ENCODE results near the gene VILL.
"Not testable (repeated sequence)": the region's sequence is repeated elsewhere in the genome, so short reads cannot be mapped to it uniquely, and the experiment has no call there.

VILL gene

DNA sequence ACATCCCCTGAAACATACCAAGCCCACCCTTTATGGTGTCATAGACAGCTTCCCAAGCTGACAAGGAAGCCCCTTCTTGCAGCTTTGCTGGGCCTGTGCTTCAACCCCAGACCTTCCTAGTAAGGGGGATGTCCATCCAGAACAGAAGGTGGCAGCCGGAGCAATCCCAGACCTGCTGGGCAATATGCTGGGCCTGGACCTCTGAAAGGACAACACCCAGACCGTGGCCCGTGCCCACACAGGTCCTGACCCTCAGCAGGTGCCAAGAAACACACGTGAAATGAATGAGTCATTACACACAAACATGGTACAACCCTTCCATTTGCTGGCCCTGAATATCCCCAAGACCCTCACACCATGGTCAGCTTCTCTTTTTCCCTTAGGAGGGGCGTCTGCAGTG, 19.8 kb upstream of the VILL start:
- no peak for TF ChIP-seq PAX5 (IDR thresholded peaks at IDR 0.05; ENCODE audit: insufficient read depth, low read length, severe bottlenecking)
- TF ChIP-seq POU2F2 (IDR thresholded peaks at IDR 0.05; ENCODE audit: low read depth, low read length): no peak
- no peak for TF ChIP-seq TAF1 (IDR thresholded peaks at IDR 0.05; ENCODE audit: low read depth, low read length)
- no peak for TF ChIP-seq POLR2AphosphoS5 (IDR thresholded peaks at IDR 0.05; ENCODE audit: low read depth, low read length)
- no peak for TF ChIP-seq POLR2A (IDR thresholded peaks at IDR 0.05; ENCODE audit: low read depth, low read length)
- TF ChIP-seq SPI1 (IDR thresholded peaks at IDR 0.05; ENCODE audit: low read depth, low read length): no peak
- no peak for FAIRE-seq
- no peak for DNase-seq (ENCODE audit: insufficient read length, low spot score)

DNA sequence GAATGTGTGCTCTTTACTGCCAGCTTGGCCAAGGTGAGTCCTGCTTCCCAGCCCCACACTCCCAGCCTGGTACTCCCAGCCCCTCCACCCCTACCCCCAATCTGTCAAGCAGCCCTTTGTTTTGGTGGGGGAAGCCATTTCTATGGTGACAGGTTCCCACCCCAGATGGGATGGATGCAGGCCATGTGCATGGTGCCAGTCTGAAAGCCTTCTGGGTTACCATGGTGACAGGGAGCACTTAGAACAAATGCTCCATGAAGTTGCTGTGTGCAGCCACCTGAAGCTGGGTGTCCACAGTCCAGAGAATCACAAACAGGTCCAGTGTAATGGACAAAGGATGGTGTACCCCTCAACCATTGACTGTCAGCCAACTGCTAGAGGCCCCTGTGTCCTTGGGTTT, 19.1 kb upstream of the VILL start:
- DNase-seq (ENCODE audit: insufficient read length, low spot score): no peak
- no peak for FAIRE-seq
- no peak for TF ChIP-seq PAX5 (IDR thresholded peaks at IDR 0.05; ENCODE audit: insufficient read depth, low read length, severe bottlenecking)
- TF ChIP-seq POLR2A (IDR thresholded peaks at IDR 0.05; ENCODE audit: low read depth, low read length): no peak
- no peak for TF ChIP-seq POU2F2 (IDR thresholded peaks at IDR 0.05; ENCODE audit: low read depth, low read length)
- no peak for TF ChIP-seq POLR2AphosphoS5 (IDR thresholded peaks at IDR 0.05; ENCODE audit: low read depth, low read length)
- TF ChIP-seq TAF1 (IDR thresholded peaks at IDR 0.05; ENCODE audit: low read depth, low read length): no peak
- no peak for TF ChIP-seq SPI1 (IDR thresholded peaks at IDR 0.05; ENCODE audit: low read depth, low read length)

DNA sequence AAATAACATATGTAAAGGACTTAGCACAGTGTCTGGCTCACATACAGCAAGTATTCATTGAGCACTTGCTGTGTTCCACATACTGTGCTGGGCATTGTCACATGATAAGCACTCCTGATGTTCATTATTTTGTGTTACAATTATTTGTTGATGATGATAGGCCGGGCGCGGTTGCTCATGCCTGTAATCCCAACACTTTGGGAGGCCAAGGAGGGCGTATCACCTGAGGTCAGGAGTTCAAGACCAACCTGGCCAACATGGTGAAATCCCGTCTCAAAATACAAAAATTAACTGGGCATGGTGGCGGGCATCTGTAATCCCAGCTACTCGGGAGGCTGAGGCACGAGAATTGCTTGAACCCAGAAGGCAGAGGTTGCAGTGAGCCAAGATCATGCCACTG, 18.5 kb upstream of the VILL start:
- FAIRE-seq; DNase-seq (ENCODE audit: insufficient read length, low spot score): not testable (repeated sequence)

DNA sequence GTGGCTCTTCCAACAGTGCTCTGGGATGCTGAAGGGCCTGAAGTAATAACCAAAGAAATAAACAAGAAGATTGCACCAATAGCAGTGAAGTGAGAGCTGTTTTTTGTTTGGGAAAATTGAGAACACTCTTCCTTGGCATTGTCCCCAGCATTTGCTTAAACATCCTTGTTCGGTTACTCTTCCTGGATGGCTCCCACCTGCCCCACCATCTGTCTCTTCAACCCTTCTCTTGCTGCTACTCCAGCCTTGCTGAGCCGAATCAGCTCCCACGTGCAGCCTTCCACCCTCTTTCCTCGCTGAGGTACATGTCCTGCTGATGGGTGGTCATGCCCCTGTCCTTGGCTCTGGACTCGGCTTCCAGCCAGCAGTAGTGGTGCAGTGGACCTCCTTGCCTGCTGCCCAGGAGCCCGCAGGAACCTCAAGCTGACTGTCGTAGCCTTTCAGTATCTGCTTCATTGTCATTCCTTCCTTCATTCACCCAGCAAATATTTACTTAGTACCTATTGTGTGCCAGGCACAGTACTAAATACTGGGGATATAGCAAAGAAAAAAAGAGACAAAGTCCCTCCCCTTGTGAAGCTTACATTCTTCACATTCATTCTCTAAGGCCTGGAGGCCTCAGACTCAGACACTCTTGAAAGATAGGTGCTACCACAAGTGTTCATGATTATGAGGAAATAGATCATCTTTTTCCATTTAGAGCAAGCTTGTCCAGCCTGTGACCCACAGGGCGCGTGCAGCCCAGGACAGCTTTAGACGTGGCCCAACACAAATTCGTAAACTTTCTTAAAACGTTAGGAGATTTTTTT, 17.1 kb upstream of the VILL start:
- no peak for DNase-seq (ENCODE audit: insufficient read length, low spot score)
- no peak for FAIRE-seq
- TF ChIP-seq POLR2A (IDR thresholded peaks at IDR 0.05; ENCODE audit: low read depth, low read length): no peak

DNA sequence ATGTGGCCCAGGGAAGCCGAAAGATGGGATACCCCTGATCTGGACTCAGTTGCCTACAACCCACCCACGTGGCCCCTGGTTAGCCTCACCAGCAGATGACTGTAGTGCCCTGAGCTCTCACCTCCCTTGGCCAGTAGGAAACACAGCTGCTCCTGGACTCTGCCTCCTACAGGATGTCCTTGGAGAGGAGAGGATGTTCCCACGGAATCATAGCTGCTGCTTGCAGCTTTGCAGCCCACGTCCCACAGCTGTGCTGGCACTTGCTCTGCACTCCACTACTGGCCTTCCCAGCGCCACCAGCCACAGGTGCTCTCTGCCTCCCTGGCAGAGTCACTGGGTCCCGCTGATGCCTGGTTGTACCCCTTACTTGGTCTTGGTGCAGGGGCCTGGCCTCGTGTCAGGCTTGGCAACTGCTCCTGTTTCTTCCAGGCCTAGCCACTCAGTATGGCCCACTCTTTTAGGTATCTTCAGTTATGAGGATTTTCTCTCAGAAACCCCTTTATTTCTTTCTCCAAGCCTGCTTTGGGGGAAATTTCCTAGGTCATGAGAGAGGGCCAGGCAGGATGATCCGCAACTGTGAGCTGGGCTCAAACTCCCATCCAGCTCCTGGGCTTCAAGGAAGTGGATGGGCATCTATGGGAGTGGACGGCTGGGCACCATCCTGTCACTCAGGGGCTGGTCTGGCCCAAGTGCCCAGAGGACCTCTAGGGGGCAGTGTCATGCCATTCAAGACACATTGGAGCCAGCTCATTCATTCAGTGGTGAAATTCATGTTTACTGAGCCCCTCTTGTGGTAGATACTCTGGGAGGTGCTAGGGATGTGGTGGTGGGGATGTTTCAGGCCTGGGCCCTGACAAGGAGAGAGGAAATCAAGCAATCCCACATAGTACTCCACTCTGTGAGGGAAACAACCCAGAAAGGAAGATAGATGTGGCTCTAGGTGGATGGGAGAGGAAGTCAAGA, 16.2 kb upstream of the VILL start:
- DNase-seq (ENCODE audit: insufficient read length, low spot score) (peak; percentile 51), FAIRE-seq (peak; percentile 76)
- TF ChIP-seq POLR2A (IDR thresholded peaks at IDR 0.05; ENCODE audit: low read depth, low read length): no peak

DNA sequence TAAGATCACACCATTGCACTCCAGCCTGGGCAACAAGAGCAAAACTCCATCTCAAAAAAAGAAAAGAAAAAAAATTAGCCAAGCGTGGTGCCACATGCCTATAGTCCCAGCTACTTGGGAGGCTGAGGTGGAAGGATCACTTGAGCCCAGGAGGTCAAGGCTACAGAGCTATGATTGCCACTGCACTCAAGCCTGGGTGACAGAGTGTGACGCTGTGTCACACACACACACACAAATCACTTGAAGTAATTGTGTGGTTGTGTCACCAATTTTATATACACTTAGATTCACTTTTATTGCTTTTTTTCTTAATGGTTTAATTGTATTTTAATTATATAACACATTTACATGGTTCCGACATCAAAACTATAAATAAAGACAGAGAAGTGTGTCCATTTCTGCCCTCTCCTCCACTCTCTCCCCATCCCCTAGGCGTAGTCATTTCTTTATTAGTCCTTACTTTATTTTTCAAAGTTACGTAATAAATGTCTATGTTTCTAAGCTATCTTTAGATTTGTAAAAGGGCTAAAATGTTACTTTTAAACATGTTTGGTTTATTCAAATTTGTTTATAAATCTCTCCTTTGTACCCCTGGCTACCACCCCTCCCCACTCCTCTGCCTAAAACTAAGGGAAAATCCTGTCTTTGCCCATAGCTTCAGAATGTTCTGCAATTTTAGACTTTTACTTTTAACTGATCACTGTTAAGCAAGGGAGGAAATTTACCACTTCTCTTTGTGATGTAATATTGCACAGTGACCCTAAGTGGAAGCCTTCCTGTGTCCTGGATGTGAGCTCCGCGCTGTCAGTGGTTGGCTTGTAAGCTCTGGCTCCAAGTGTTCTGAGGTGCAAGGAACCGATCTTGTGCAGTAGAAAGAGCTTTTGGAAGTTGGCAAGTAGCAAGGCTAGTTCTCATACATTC, 10.8 kb upstream of the VILL start:
- no peak for DNase-seq (ENCODE audit: insufficient read length, low spot score)
- no peak for TF ChIP-seq TAF1 (IDR thresholded peaks at IDR 0.05; ENCODE audit: low read depth, low read length)
- no peak for TF ChIP-seq PAX5 (IDR thresholded peaks at IDR 0.05; ENCODE audit: insufficient read depth, low read length, severe bottlenecking)
- no peak for TF ChIP-seq POLR2A (IDR thresholded peaks at IDR 0.05; ENCODE audit: low read depth, low read length)
- no peak for TF ChIP-seq SPI1 (IDR thresholded peaks at IDR 0.05; ENCODE audit: low read depth, low read length)
- no peak for TF ChIP-seq POU2F2 (IDR thresholded peaks at IDR 0.05; ENCODE audit: low read depth, low read length)
- no peak for TF ChIP-seq POLR2AphosphoS5 (IDR thresholded peaks at IDR 0.05; ENCODE audit: low read depth, low read length)
- FAIRE-seq: no peak

DNA sequence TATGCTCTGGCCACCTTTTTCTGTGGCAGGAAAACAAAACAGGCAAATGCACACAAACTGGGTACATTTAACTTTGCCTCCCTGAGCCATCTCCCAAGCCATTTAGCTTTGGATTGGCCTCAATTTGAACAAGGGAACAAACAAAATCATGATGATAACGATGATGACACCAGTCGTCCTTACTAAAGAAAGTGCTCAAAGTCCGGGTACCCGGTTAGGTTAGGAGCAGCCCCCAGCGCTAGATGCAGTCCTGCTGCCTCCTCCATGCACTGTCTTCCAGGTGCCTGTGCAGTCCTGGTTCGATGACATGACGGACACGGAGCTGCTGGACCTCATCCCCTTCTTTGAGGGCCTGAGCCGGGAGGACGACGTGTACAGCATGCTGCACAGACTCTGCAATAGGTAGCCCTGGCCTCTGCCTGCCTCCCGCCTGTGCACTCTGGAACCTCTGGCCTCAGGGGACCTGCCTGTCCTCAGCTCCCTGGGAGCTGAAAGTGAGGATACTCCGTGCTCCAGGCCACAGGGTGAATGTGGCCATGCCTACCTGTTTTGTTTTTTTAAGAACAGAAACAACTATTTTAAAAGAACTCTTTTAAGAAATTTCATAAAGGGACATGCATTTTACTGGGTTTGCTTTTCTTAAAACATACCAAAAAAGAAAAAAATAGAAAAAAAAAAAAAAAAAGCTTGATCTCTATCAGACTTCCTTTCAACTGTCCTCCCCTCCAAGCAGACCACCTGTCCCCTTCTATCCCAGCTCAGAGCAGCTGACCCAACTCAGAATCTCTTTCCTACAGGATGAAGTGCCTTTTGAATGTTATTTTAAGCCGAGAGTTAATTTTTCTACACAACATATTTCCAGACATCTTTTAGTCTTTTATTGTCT, 9.9 kb upstream of the VILL start:
- TF ChIP-seq PAX5 (IDR thresholded peaks at IDR 0.05; ENCODE audit: insufficient read depth, low read length, severe bottlenecking): no peak
- TF ChIP-seq SPI1 (IDR thresholded peaks at IDR 0.05; ENCODE audit: low read depth, low read length): no peak
- no peak for TF ChIP-seq POLR2AphosphoS5 (IDR thresholded peaks at IDR 0.05; ENCODE audit: low read depth, low read length)
- TF ChIP-seq POU2F2 (IDR thresholded peaks at IDR 0.05; ENCODE audit: low read depth, low read length): no peak
- no peak for TF ChIP-seq POLR2A (IDR thresholded peaks at IDR 0.05; ENCODE audit: low read depth, low read length)
- TF ChIP-seq TAF1 (IDR thresholded peaks at IDR 0.05; ENCODE audit: low read depth, low read length): no peak
- no peak for DNase-seq (ENCODE audit: insufficient read length, low spot score)

DNA sequence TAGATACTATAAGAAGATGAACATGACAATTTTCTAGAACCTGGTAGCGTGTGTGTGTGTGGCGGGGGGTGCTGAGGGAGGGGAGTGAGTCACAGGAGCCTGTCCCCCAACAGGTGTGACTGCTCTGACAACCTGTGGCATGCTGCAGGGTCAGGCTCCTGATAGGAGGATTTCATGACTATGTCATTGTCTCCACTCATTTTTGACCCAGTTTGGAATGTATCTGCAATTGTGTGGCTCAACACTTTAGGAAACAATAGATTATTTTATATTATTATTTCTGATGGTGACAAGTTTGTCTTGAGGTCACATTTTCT, 9.3 kb upstream of the VILL start:
- no peak for DNase-seq (ENCODE audit: insufficient read length, low spot score)
- TF ChIP-seq POLR2AphosphoS5 (IDR thresholded peaks at IDR 0.05; ENCODE audit: low read depth, low read length): no peak
- TF ChIP-seq POLR2A (IDR thresholded peaks at IDR 0.05; ENCODE audit: low read depth, low read length): no peak
- no peak for TF ChIP-seq SPI1 (IDR thresholded peaks at IDR 0.05; ENCODE audit: low read depth, low read length)
- TF ChIP-seq POU2F2 (IDR thresholded peaks at IDR 0.05; ENCODE audit: low read depth, low read length): no peak
- TF ChIP-seq TAF1 (IDR thresholded peaks at IDR 0.05; ENCODE audit: low read depth, low read length): no peak
- no peak for TF ChIP-seq PAX5 (IDR thresholded peaks at IDR 0.05; ENCODE audit: insufficient read depth, low read length, severe bottlenecking)
- no peak for FAIRE-seq

More for the DNA sequence above, 9.9 kb upstream of the VILL start:
- FAIRE-seq: no peak

DNA sequence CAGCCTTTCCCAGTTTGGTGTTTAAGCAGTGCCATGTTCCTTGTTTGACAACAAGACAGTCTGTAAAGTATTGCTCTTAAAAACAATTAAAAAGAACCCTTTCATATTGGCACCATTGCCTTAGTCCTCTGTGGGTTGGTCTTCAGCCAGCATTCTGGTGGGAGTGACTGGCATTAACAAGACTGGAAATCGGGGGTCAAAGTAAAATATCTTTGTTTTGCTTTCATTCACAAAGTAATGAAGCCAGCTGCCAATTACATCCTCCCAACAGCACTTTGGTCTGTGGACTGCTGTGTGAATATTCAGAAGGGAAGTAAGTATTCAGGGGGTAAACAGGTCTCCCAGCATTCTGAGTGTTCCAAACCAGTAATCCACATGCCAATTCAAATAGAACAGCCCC, 8.3 kb upstream of the VILL start:
- TF ChIP-seq SPI1 (IDR thresholded peaks at IDR 0.05; ENCODE audit: low read depth, low read length): no peak
- FAIRE-seq (no peak), DNase-seq (ENCODE audit: insufficient read length, low spot score) (no peak)

Measured in GM12891 (cell line).